Brain microvascular endothelial cell (primary cell): ENCODE measurements around the gene GFER.

Experiments used
- DNase-seq: peaks from one replicate; pipeline ENCODE4 v3.0.0-alpha.2; 2020
- H3K27ac ChIP-seq: fragments of 250-450 bp; sonication (Bioruptor Pico); 2 replicates; pipeline ENCODE4 v1.5.1; 2020; ENCODE audit warnings: mild to moderate bottlenecking, moderate library complexity
- H3K27me3 ChIP-seq: fragments of 250-450 bp; sonication (Bioruptor Pico); replicated peaks from 2 replicates; pipeline ENCODE4 v1.5.1; 2020; ENCODE audit warnings: mild to moderate bottlenecking
- H3K36me3 ChIP-seq: fragments of 250-450 bp; sonication (Bioruptor Pico); replicated peaks from 2 replicates; pipeline ENCODE4 v1.5.1; 2020; ENCODE audit warnings: mild to moderate bottlenecking
- H3K4me3 ChIP-seq: 2 replicates; pipeline ENCODE4 v1.5.1; 2011; ENCODE audit warnings: low read depth, mild to moderate bottlenecking, control low read depth, low read length, moderate library complexity
- CTCF ChIP-seq: IDR thresholded peaks from 2 replicates; pipeline ENCODE4 v1.5.1; 2011; ENCODE audit warnings: low read depth, mild to moderate bottlenecking, moderate library complexity, low read length, control low read depth, inconsistent platforms; ENCODE audit errors: missing control alignments
- in situ Hi-C: cut with HindIII; loops from 2 replicates; pipeline ENCODE4 v1.10.0; 2017; ENCODE audit warnings: low sequenced_read_pairs, low pct_ligation_motif_present

Gene GFER

GRCh38 chr16:2028146-2028545 is 44.2 kb downstream of the GFER start:
- Histone ChIP-seq H3K4me3 (no peak overlapping the region), H3K27ac (no peak overlapping the region), H3K27me3 (no peaks in the 10 kb centered on the region), H3K36me3 (peaks cover 3% of the 10 kb centered on the region)
- TF ChIP-seq CTCF = no peak
- in situ Hi-C loops = no loop called here
- no peak for DNase-seq

- Histone ChIP-seq H3K4me3 (no peak overlapping the region), H3K27me3 (no peaks in the 10 kb centered on the region), H3K27ac (no peak overlapping the region), H3K36me3 (peaks cover 3% of the 10 kb centered on the region)
- no peak for DNase-seq
- no peak for TF ChIP-seq CTCF
- in situ Hi-C loops = no loop called here
Measured at GRCh38 chr16:2028620-2029220, 44.7 kb downstream of the GFER start.

- in situ Hi-C loops = no loop called here
- H3K4me3 ChIP-seq = no peak overlapping the region
- peaks cover 3% of the 10 kb centered on the region for H3K36me3 ChIP-seq
- TF ChIP-seq CTCF = no peak
- DNase-seq = no peak
- no peak overlapping the region for H3K27ac ChIP-seq
- H3K27me3 ChIP-seq = no peaks in the 10 kb centered on the region
Measured at GRCh38 chr16:2029350-2029749, 45.4 kb downstream of the GFER start.

GRCh38 chr16:2030036-2030435 is 46.0 kb downstream of the GFER start:
- no peak for TF ChIP-seq CTCF
- Histone ChIP-seq H3K4me3 (no peak overlapping the region), H3K27me3 (no peaks in the 10 kb centered on the region), H3K27ac (no peak overlapping the region), H3K36me3 (peaks cover 3% of the 10 kb centered on the region)
- in situ Hi-C loops = no loop called here
- no peak for DNase-seq

GRCh38 chr16:2031081-2031577 is 47.1 kb downstream of the GFER start:
- no peak for TF ChIP-seq CTCF
- in situ Hi-C loops = no loop called here
- Histone ChIP-seq H3K4me3 (no peak overlapping the region), H3K27me3 (no peaks in the 10 kb centered on the region), H3K27ac (no peak overlapping the region), H3K36me3 (peaks cover 4% of the 10 kb centered on the region)
- DNase-seq = no peak
